Loucy (cell line): ENCODE results near the gene GLT1D1.

Experiments used
- H2AFZ ChIP-seq: fragments of 200-600 bp; sonication (generic); 2 replicates; pipeline ENCODE4 v1.6.0; 2016; ENCODE audit warnings: antibody characterized with exemption, mild to moderate bottlenecking, low read length, moderate library complexity
- H3F3A ChIP-seq: fragments of 200-600 bp; 2 replicates; pipeline ENCODE4 v1.6.0; 2016; ENCODE audit warnings: antibody characterized with exemption, low read depth, mild to moderate bottlenecking
- H3K27me3 ChIP-seq: fragments of 200-600 bp; sonication (generic); 2 replicates; pipeline ENCODE4 v1.6.1; 2014; ENCODE audit warnings: low read length, mild to moderate bottlenecking; ENCODE audit not compliant: insufficient read depth, poor library complexity, severe bottlenecking
- H3K36me3 ChIP-seq: fragments of 200-600 bp; sonication (generic); 2 replicates; pipeline ENCODE4 v1.6.1; 2016; ENCODE audit warnings: low read length; ENCODE audit not compliant: insufficient read depth
- H3K4me1 ChIP-seq: fragments of 200-600 bp; sonication (generic); 2 replicates; pipeline ENCODE4 v1.5.1; 2014; ENCODE audit warnings: low read length, mild to moderate bottlenecking; ENCODE audit not compliant: insufficient read depth, poor library complexity, severe bottlenecking
- H3K4me2 ChIP-seq: fragments of 200-600 bp; sonication (generic); 2 replicates; pipeline ENCODE4 v1.6.0; 2014; ENCODE audit warnings: antibody characterized with exemption, low read length, low read depth, mild to moderate bottlenecking; ENCODE audit not compliant: poor library complexity, severe bottlenecking
- H3K4me3 ChIP-seq: fragments of 200-600 bp; sonication (generic); 2 replicates; pipeline ENCODE4 v1.5.1; 2014; ENCODE audit warnings: low read length, mild to moderate bottlenecking, mixed read lengths; ENCODE audit not compliant: poor library complexity, severe bottlenecking
- H3K79me2 ChIP-seq: fragments of 200-600 bp; sonication (generic); 2 replicates; pipeline ENCODE4 v1.6.1; 2014; ENCODE audit warnings: low read length; ENCODE audit not compliant: insufficient read depth
- H3K9ac ChIP-seq: fragments of 200-600 bp; sonication (generic); 2 replicates; pipeline ENCODE4 v1.6.0; 2014; ENCODE audit warnings: mild to moderate bottlenecking, low read depth, low read length, moderate library complexity; ENCODE audit not compliant: poor library complexity, severe bottlenecking
- H3K9me2 ChIP-seq: fragments of 200-600 bp; sonication (generic); replicated peaks from 2 replicates; pipeline ENCODE4 v1.6.1; 2016; ENCODE audit warnings: low read depth, low read length, mixed read lengths
- H3K9me3 ChIP-seq: fragments of 200-600 bp; sonication (generic); 2 replicates; pipeline ENCODE4 v1.6.1; 2014; ENCODE audit warnings: mild to moderate bottlenecking, antibody characterized with exemption, low read length, low read depth; ENCODE audit not compliant: insufficient read depth
- H4K20me1 ChIP-seq: fragments of 200-600 bp; sonication (generic); 2 replicates; pipeline ENCODE4 v1.6.0; 2014; ENCODE audit warnings: antibody characterized with exemption, low read length, mild to moderate bottlenecking; ENCODE audit not compliant: insufficient read depth, poor library complexity, severe bottlenecking
- CTCF ChIP-seq: fragments of 200-600 bp; sonication (generic); conservative IDR thresholded peaks from 2 replicates; pipeline ENCODE4 v1.5.1; 2014; ENCODE audit warnings: mild to moderate bottlenecking, antibody characterized with exemption, low read length
- EZH2phosphoT487 ChIP-seq: fragments of 200-600 bp; IDR thresholded peaks from 2 replicates; pipeline ENCODE4 v1.6.1; 2018; ENCODE audit warnings: antibody characterized with exemption, mild to moderate bottlenecking, moderate library complexity, borderline replicate concordance

GLT1D1 gene

DNA sequence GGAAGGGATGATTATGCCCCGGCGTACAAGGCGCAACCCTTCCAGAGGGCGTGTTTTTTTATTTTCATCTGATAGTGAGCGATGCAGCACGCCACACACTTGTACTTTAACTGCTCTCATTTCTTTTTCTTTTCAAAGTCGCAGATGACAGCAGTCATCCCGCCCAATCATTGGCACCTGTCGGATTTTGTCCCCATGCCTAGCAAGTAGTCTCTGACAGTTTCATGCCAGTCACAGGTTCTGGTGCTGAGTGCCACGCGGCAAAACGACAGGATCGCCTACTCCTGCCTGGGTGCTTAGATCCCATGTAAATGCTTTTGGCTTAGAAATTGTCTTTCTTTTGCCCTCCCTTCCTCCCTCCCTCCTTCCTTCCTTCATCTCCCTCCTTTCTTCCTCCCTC is 117.7 kb downstream of the GLT1D1 start:
- H3K79me2 ChIP-seq, result no peaks in the 10 kb centered on the region
- H3K4me2 ChIP-seq, result no peak overlapping the region
- no peak overlapping the region for H2AFZ ChIP-seq
- no peak overlapping the region for H3K9ac ChIP-seq
- no peaks in the 10 kb centered on the region for H3K9me2 ChIP-seq
- TF ChIP-seq EZH2phosphoT487 (no peak), CTCF (no peak)
- no peaks in the 10 kb centered on the region for H4K20me1 ChIP-seq
- H3K36me3 ChIP-seq, result no peaks in the 10 kb centered on the region
- no peaks in the 10 kb centered on the region for H3K27me3 ChIP-seq
- H3K9me3 ChIP-seq, result no peaks in the 10 kb centered on the region
- H3K4me1 ChIP-seq, result peaks cover 9% of the 10 kb centered on the region
- H3K4me3 ChIP-seq, result no peak overlapping the region
- no peaks in the 10 kb centered on the region for H3F3A ChIP-seq

- H4K20me1 ChIP-seq, result no peaks in the 10 kb centered on the region
- no peaks in the 10 kb centered on the region for H3K27me3 ChIP-seq
- peak overlapping the region; percentile 70; the same call in 1 of the 2 replicates for H2AFZ ChIP-seq
- peak overlapping the region; percentile 20 for H3K4me3 ChIP-seq
- H3F3A ChIP-seq, result no peaks in the 10 kb centered on the region
- H3K36me3 ChIP-seq, result no peaks in the 10 kb centered on the region
- no peaks in the 10 kb centered on the region for H3K9me3 ChIP-seq
- H3K4me2 ChIP-seq, result peak overlapping the region; percentile 37
- H3K9me2 ChIP-seq, result no peaks in the 10 kb centered on the region
- H3K9ac ChIP-seq, result no peak overlapping the region
- H3K4me1 ChIP-seq, result peaks cover 9% of the 10 kb centered on the region
- H3K79me2 ChIP-seq, result no peaks in the 10 kb centered on the region
- TF ChIP-seq CTCF (no peak), EZH2phosphoT487 (no peak)
Measured at GRCh38 chr12:128971802-128972201, 118.5 kb downstream of the GLT1D1 start.

GRCh38 chr12:128973883-128974681 is 120.8 kb downstream of the GLT1D1 start:
- no peaks in the 10 kb centered on the region for H4K20me1 ChIP-seq
- H3K79me2 ChIP-seq, result no peaks in the 10 kb centered on the region
- H3K36me3 ChIP-seq, result no peaks in the 10 kb centered on the region
- H3K9me3 ChIP-seq, result no peaks in the 10 kb centered on the region
- no peak overlapping the region for H2AFZ ChIP-seq
- no peak overlapping the region for H3K4me3 ChIP-seq
- no peaks in the 10 kb centered on the region for H3F3A ChIP-seq
- no peaks in the 10 kb centered on the region for H3K27me3 ChIP-seq
- H3K4me1 ChIP-seq, result peaks cover 9% of the 10 kb centered on the region
- no peak overlapping the region for H3K9ac ChIP-seq
- H3K4me2 ChIP-seq, result no peak overlapping the region
- TF ChIP-seq CTCF, result no peak
- TF ChIP-seq EZH2phosphoT487, result no peak
- no peaks in the 10 kb centered on the region for H3K9me2 ChIP-seq
